GM15510 (cell line): Measurements from ENCODE around the gene ACOXL.

Experiments used
- POLR2A ChIP-seq: IDR thresholded peaks from 3 replicates; pipeline ENCODE4 v1.6.1; 2011; ENCODE audit warnings: borderline replicate concordance; ENCODE audit not compliant: insufficient read length; ENCODE audit errors: extremely low read depth

The ACOXL gene

GRCh38 chr2:110772383-110772755 is 40.0 kb downstream of the ACOXL start:
- TF ChIP-seq POLR2A, result no peak

GRCh38 chr2:110773401-110773921 is 41.1 kb downstream of the ACOXL start:
- TF ChIP-seq POLR2A, result no peak

GRCh38 chr2:110774701-110775100 is 42.3 kb downstream of the ACOXL start:
- TF ChIP-seq POLR2A, result no peak

- no peak for TF ChIP-seq POLR2A
These were observed 45.3 kb downstream of the ACOXL start for GRCh38 chr2:110777531-110778311.

- TF ChIP-seq POLR2A, result no peak
These were observed 48.1 kb downstream of the ACOXL start for GRCh38 chr2:110780461-110780860.

GRCh38 chr2:110783196-110783873 is 51.0 kb downstream of the ACOXL start:
- no peak for TF ChIP-seq POLR2A

- TF ChIP-seq POLR2A, result no peak
These were observed 51.8 kb downstream of the ACOXL start for GRCh38 chr2:110784047-110784631.

GRCh38 chr2:110785439-110785838 is 53.1 kb downstream of the ACOXL start:
- TF ChIP-seq POLR2A, result no peak

- no peak for TF ChIP-seq POLR2A
These were observed 56.6 kb downstream of the ACOXL start for GRCh38 chr2:110788976-110789375.

- no peak for TF ChIP-seq POLR2A
These were observed 57.3 kb downstream of the ACOXL start for GRCh38 chr2:110789706-110790105.

- TF ChIP-seq POLR2A, result no peak
These were observed 58.5 kb downstream of the ACOXL start for GRCh38 chr2:110790907-110791306.

- TF ChIP-seq POLR2A, result no peak
These were observed 59.1 kb downstream of the ACOXL start for GRCh38 chr2:110791435-110791834.

- no peak for TF ChIP-seq POLR2A
These were observed 60.7 kb downstream of the ACOXL start for GRCh38 chr2:110793034-110793433.

- no peak for TF ChIP-seq POLR2A
These were observed 62.0 kb downstream of the ACOXL start for GRCh38 chr2:110794390-110794789.

- no peak for TF ChIP-seq POLR2A
These were observed 62.6 kb downstream of the ACOXL start for GRCh38 chr2:110794951-110795350.
